C4-2B (cell line): ENCODE results near the gene KLHL2.

Experiments used
- ZFX ChIP-seq: fragments of 450-650 bp; IDR thresholded peaks from 2 replicates; pipeline ENCODE4 v1.6.1; 2017
- TF ChIP-seq, protein P1 (sequence below): fragments of 450-650 bp; conservative IDR thresholded peaks from 2 replicates; pipeline ENCODE4 v1.5.1; 2017; ENCODE audit warnings: mild to moderate bottlenecking

DNA sequence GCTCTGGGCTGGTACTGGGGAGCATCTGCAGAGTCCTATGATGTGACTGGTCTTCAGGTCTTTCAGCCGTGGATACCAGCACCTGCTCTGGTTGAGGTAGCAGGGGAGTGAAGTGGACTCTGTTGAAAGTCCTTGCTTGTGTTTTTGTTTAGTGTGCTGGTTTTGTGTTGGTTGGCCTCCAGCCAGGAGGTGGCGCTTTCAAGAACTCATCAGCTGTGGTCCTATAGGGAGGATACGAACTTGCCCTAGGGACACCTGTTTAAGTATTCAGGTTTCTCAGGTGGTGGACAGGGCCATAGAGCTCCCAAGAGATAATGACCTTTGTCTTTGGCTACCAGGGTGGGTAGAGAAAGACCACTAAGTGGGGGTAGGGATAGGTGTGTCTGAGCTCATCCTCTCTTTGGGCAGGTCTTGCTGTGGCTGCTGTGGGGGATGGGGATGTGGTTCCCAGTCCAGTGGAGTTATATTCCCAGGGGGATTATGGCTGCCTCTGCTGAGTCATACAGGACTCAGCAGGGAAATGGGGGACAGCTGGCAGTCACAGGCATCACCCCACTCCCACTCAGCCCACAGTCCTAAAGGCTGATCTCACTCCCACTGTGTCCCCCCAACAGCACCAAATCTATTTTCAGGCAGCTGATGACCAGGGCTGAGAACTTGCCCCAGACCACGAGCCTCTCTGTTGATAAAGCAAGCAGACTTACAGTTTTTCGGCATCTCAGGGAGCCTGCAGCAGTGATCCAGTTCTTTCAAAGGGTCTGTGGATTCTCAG is 144.2 kb downstream of the KLHL2 start:
- TF ChIP-seq, protein P1, sequence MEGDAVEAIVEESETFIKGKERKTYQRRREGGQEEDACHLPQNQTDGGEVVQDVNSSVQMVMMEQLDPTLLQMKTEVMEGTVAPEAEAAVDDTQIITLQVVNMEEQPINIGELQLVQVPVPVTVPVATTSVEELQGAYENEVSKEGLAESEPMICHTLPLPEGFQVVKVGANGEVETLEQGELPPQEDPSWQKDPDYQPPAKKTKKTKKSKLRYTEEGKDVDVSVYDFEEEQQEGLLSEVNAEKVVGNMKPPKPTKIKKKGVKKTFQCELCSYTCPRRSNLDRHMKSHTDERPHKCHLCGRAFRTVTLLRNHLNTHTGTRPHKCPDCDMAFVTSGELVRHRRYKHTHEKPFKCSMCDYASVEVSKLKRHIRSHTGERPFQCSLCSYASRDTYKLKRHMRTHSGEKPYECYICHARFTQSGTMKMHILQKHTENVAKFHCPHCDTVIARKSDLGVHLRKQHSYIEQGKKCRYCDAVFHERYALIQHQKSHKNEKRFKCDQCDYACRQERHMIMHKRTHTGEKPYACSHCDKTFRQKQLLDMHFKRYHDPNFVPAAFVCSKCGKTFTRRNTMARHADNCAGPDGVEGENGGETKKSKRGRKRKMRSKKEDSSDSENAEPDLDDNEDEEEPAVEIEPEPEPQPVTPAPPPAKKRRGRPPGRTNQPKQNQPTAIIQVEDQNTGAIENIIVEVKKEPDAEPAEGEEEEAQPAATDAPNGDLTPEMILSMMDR = no peak
- no peak for TF ChIP-seq ZFX
